GM18520 (cell line): ENCODE measurements around the gene VMP1.
"Not testable (repeated sequence)": the region's sequence is repeated elsewhere in the genome, so short reads cannot be mapped to it uniquely, and the experiment has no call there.

Experiments used
- ATAC-seq: cut with Tn5 transposase; IDR thresholded peaks from one replicate; pipeline ENCODE4 v1.9.1; 2021; ENCODE audit not compliant: unreplicated experiment

Gene VMP1

DNA sequence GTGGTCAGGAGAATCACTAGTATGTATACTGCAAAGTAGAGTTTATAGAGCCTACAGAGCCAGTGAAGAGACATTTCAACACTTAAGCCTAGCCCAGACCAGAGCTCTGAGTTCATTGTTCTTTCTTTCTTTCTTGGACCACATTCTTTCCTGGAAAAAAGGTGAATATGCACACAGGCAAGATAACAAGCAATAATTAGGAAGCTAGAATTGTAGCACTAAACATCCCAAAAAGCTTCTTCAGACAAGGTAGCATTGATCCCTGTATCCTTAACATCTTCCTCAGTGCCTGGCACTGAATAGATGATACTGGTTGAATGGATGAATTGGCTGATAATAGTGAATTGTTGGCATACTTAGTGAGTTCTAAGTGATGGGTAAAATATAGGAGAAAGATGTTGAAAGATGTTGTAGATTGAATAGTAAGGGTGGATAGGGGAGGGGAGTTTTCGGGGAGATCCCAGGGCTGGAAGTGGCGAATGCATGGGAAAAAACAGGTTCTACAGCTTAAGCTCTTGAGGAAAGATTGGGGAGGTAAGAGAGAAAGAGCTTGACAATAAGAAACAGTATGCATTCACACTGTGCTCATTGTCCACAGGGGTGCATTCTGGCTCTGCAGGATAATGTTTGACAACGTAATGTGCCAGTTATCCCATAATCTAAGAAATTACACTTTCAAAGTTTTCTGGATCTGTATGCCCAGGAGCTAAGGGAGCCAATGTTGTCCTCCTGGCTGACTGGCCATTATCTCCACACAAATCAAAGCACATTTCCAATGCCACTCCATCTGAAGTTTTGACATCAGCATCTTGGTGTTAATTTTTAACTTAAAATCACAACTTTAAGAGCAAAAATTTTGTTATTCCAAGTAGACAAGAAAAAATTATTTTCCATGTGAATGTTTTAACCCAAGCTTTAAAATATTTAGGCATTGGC lies 149.7 kb downstream of the VMP1 start:
- no peak for ATAC-seq

DNA sequence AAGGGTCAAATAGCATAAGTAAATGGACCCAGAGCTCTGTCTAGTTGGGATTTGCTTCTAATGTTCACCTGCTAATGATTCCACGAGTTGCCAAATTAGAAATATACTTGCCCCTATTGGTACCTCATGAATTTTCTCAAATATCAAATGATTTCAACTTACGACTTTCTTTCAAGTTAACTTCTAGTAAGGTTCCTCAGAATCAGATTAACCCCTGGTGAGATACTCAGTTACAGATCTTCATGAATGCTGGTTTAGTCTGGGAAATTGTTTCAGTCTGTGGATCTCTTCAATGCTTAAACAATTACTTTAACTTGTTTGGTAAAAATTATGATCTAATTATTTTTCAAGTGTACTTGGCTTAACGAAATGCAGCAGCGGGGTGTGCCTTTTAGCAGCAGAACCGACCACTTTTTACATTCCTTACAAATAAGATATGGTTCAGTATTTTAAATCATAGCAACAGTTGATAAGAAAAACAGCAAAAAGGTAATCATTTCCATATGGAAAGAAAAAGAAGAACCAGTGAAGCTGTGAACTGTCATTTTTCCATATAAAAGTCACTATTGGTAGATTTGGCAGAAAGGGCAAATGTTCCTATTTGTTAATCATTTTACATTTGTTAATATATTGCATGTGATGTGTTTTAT lies 150.8 kb downstream of the VMP1 start:
- ATAC-seq, result no peak

DNA sequence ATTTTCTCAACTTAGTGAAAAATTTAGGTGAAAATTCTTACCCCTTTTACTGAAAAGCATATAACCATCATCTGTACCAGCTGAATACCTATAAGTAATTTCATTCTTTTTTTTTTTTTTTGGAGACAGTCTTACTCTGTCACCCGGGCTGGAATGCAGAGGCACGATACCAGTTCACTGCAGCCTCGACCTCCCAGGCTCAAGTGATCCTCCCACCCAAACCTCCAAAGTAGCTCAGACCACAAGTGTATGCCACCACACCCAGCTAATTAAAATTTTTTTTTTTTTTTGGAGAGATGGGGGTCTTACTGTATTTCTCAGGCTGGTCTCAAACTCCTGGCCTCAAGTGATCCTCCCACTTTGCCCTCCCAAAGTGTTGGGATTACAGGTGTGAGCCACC lies 151.5 kb downstream of the VMP1 start:
- ATAC-seq, result no peak

DNA sequence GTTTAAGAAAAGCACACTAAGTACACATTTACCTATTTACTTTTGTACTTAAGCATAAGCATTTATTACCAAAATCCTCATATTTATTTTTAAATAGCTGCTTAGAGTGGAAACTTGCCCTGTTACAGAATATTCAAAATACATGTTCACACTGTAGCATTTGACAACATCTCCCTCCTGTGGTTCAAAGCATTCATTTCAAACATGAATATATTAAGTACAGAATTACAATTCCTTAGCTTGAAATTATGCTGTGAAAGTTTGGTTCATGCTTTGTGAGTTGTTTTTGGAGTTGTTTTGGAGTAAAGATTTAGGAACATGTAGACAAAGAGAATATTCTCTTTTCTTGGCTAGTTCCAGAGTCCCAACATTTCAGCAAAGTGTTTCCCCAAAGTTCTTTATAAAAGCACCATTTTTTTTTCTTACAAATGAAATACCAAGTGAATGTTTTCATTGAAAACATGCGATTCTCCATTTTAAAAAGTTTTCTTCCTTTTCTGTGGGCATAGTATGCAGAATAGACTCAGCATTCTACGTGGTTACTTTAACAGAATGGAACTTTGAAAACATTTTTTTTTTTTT lies 152.1 kb downstream of the VMP1 start:
- no peak for ATAC-seq

DNA sequence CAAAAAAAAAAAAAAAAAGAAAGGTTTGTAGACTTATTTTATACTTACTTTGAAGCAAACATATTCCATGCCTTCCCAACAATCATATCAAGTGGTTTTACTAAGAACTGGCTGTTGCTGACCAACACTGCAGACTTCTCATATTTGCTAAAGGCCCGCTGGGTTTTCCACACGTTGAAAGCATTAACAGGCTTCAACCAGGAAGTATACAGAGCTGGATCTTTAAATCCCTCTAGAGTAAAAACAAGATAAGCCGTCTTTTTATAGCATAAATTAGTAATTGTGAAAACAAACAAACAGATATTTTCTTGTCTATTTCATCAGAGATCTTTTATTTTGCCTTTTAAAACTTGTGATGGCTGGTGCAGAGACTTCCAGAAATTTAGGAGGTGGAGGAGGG lies 156.2 kb downstream of the VMP1 start:
- no peak for ATAC-seq

DNA sequence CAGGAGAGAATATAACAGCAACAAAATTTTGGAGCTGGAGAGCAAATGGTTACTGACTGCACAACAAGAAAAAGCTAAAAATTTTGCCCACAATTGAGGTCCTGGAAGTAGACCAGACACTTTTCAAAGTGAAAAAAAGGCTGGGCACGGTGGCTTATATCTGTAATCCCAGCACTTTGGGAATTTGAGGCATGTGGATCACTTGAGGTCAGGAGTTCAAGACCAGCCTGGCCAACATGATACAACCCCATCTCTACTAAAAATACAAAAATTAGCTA lies 162.4 kb downstream of the VMP1 start:
- ATAC-seq, result no peak

DNA sequence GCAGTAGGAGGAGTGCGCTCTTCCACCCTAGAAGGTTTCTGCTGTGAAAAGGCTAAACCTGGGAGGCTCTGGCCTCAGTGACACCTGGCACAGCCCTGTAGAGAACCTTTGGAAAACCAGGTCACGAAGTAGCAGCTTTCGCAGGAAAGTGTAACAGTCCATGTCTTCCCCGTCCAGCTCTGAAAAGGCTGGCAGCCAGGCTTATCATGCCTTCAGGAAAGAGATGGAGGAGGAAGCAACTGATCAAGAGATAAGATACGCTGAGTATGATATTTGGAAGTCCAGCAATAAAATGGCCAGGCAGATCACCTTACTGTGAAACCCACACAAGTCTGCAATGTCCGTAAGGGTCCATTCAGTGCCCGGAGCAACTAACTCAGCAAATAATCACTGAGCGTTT lies 163.0 kb downstream of the VMP1 start:
- ATAC-seq, result no peak

DNA sequence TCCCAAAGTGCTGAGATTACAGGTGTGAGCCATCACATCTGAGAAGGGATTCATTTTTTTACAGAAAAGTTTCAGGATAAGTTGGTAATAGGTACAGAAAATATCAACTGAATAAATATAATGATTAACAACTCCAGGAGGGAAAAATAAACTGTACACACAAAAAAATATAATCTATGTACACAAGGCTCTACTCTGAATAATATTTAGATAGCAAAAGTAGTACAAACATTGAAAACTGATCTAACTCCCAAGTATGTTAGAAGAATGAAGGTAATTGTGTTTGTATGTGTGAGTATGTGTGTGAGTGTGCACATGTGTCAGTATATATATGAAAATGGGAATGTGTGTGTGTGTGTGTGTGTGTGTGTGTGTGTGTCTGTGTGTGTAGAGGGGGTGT lies 164.9 kb downstream of the VMP1 start:
- no peak for ATAC-seq

DNA sequence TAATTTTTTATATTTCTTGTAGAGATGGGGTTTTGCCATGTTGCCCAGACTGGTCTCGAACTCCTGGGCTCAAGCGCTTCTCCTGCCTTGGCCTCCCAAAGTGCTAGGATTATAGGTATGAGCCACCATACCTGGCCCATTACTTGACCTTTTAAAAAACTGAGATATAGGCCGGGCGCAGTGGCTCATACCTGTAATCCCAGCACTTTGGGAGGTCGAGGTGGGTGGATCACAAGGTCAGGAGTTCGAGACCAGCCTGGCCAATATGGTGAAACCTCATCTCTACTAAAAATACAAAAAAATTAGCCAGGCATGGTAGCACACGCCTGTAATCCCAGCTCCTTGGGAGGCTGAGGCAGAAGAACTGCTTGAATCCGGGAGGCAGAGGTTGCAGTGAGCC lies 166.0 kb downstream of the VMP1 start:
- not testable (repeated sequence) for ATAC-seq

DNA sequence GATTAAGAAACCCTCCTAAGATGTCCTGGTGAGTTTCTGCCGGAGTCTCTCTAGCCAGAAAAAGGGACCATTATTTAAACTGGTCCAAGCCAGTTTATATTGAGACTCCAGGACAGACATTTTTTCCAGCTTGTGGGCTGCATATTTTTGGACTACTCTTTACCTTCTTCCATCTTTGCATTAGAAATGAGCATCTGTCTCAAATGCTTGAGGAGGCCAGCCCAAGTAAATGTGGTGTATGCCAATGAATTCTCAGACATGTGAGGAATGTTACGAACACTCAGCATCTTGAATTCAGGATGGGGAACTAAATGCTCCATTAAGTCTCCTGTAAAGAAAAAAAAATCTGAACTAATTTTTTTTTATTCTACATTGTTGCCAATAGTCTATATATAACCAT lies 166.9 kb downstream of the VMP1 start:
- ATAC-seq, result no peak

DNA sequence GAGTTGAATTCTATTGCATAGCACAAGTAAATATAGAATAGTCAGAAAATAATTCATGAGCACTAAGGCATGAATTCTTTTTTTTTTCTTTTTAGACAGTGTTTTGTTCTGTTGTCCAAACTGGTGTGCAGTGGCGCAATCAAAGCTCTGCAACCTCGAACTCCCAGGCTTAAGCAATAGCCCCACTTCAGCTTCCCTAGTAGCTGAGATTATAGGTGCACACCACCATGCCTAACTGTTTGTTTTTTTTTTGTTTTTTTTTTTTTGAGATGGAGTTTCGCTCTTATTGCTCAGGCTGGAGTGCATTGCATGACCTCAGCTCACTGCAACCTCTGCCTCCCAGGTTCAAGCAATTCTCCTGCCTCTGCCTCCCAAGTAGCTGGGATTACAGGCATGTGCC lies 168.7 kb downstream of the VMP1 start:
- no peak for ATAC-seq

DNA sequence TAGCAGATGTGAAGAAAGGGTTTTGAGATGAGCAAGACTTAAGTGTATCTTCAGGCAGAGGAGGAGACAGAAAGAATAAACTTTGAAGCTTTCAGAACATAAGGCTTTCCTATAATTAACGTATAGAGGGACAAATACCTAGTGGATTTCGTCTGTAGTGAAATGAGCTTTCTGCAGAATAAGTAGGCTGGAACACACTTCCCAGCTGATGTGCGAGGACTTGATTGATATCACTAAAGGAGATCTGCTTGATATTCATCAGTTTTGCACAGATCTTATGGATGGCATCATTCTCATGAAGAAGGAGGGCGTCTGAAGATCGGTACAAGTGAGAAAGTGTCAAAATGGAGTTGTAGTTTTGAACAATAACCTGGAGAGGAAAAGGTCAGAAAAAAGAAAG lies 170.5 kb downstream of the VMP1 start:
- no peak for ATAC-seq

DNA sequence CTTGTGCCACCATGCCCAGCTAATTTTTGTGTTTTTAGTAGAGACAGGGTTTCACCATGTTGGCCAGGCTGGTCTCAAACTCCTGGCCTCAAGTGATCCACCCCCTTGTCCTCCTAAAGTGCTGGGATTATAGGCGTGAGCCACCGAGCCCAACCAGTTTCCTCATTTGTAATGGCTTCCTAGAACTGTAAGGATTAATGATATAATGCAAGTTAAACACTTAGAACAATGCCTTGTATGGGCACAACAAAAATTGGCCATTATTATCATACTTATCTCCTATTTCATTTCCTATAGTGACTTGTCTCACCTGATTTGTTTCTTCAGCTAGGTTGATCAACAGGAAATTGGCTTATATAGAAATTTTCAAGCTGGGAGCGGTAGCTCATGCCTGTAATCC lies 171.2 kb downstream of the VMP1 start:
- no peak for ATAC-seq

DNA sequence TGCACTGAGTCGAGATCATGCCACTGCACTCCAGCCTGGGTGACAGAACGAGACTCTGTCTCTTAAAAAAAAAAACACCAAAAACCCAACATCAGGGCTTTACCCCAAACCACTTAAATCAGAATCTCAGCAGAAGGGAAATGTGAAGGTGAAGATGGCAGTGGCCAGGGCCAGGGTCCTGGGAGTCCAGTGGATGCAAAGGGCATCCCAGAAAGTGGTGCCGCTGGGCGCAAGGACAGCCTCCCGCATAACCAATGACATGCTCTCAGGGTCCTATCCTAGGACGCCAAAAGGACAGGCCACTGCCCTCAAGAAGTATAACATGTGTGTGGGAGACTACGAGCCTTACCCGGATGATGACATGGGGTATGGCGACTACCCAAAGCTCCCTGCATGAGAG lies 177.4 kb downstream of the VMP1 start:
- ATAC-seq, result no peak

DNA sequence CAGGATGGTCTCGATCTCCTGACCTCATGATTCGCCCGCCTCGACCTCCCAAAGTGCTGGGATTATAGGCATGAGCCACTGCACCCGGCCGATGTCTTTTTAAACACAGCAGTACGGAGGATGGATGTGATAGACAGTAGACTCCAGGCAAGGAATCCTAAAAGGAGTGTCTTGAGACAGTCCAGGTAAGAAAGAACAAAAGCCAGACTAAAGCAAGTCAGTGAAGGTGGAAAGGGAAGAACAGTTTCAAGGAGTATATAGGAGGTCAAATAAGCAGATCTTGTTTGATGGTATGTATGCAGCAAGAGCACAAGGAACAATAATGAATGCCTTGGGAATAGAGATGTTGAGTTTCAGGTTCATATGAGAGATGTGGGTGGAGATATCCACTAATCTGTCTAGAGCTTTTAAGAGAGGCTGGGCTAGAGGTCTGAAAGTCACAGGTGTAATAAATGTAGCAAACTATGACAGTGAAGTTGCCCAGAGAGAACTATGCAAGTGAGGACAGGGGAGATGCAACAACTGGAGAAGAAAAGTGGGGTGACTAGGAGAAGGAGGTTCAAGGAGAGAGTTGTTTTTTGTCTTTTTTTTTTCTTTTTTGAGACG lies 180.8 kb downstream of the VMP1 start:
- no peak for ATAC-seq

DNA sequence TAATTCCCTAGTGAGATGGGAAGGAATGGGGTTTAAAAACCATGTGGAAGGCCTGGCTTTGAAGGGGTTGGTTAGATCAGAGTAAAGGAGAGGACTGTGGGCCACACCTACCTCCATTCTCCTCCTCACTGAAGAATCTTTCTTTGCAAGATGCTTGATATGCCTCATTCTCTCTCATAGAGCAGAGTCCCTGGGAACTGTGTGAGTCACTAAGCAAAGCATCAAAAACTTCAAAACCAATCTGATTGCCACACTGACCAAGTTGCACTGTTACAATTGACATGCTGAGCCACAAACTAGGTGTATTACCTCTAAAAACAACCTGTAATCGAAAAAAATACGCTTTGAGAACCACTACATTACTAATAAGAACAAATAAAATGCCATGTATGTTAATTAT lies 183.3 kb downstream of the VMP1 start:
- ATAC-seq, result no peak
